ENCODE measurements around the gene PSMD13.
"Not testable (repeated sequence)": the region's sequence is repeated elsewhere in the genome, so short reads cannot be mapped to it uniquely, and the experiment has no call there.

PSMD13 gene

DNA sequence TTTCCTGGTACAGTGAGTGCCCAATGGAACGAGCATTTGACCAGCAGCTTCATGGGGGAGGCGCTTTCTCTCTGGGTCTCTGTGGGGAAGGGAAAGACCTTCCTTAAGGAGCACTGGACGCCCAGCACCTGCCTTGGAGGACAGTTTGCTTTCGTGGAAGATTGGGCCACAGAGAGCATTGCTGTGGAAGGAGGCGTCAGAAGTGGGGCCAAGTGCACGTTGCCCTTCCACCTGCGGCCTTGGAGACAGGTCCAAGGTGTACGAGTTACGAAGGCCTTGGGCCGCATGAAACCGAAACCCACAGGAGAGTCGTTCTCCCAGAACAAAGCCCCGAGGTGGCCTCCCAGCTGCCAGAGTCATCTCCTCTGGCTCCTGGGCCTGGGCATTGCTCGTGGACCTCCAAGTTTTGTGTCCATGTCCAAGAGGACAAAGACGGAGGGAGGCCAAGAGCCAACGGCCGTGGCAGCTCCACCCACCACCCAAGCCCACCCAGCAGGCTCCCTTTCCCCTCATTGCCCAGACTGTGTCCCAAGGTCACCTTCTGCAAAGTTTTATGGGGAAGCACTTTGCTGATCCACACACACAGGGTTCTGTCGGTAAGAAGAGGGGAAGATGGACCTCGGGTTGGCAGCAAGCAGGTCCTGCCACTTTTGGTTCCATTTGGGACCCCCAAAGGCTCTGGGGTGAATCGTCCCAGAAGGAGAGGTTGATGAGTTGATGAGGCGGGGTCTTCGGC is 35.6 kb downstream of the PSMD13 start:
- DNase-seq (ENCODE audit: low read depth in 2 of 2), result no peak

- no peak for DNase-seq (ENCODE audit: low read depth in 2 of 2)
Observed at GRCh38 chr11:272931-273198, 36.1 kb downstream of the PSMD13 start.

- DNase-seq (ENCODE audit: low read depth in 2 of 2), result no peak
Observed at GRCh38 chr11:276219-276618, 39.4 kb downstream of the PSMD13 start.

DNA sequence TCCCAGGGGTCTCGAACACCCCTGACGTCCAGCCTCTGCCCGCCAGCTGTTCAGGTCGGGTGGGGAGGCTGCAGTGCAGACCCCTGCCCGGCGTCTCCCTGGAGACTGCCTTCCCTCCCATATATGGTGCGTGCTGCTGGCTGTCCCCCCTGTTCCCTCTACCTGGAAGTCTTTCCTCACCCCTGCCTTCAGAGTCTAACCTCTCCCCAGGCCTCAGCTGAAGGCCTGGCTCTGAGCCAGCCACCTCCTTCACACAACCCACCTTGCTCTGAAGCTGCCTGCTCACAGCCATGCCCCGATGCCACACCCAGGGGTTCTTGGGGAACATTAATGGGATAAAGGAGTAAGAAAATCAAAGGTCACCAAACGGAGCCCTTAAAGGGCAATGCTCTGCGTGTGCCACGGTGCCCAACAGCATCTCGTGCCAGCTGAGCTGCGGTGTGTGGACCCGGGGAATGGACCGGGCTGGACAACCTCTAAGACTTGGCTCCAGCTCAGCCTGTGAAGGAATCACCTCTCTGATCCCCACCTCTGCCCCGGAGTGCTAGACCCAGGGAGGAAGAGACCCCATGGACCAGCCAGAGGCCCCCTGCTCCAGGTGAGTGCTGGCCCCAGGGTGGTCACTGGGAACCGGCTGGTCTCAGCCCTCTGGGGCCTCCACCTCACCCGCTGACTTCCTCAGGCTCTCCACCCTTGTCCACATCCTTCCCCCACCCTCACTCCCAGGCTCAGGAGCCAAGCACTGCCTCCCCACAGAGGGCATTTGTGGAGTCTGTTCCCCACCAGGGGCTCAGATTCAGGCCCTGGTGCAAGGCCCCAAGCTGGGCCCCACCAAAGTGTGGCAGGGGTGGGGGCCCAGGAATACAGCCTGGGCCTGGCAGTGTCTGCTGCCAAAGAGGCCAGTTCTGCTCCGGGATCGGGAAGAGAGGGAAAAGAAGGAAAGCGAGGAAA is 41.5 kb downstream of the PSMD13 start, which contains the start of gene NLRP6:
NLRP6 (plus strand) TSS at position 407 of the 951 bp plus-strand sequence; CDS start at position 570, 163 bp downstream.
- no peak for DNase-seq (ENCODE audit: low read depth in 2 of 2)

DNA sequence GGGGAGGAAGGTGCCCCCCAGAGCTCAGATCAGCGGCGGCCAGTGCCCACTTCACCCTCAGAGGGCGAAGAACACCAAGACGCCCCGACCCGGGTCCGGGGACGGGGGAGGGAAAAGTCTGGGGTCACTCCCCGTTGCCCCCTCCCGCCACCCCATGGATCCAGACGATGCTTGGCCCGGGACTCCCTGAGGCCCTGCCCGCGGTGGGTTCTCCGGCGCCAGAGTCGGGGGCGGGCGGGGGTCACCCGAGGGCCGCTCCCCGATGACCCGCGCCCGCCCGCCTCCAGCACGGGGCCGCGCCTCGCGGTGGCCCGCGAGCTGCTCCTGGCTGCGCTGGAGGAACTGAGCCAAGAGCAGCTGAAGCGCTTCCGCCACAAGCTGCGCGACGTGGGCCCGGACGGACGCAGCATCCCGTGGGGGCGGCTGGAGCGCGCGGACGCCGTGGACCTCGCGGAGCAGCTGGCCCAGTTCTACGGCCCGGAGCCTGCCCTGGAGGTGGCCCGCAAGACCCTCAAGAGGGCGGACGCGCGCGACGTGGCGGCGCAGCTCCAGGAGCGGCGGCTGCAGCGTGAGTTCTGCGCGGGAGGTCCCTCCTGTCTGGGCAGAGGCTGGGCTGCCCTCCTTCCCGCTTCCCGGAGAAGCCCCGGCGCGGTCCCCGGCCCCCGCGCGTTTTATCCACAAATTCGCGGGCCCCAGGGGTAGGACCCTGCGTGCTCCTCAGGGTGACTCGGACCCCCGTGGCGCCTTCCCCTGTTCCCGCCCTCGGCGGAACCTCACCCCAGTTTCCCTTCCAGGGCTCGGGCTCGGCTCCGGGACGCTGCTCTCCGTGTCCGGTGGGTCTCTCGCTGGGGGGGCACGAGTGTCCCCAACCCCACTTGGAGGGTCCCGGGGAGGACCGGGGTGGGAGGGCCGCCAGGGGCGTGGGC is 42.5 kb downstream of the PSMD13 start:
- no peak for DNase-seq (ENCODE audit: low read depth in 2 of 2)

DNA sequence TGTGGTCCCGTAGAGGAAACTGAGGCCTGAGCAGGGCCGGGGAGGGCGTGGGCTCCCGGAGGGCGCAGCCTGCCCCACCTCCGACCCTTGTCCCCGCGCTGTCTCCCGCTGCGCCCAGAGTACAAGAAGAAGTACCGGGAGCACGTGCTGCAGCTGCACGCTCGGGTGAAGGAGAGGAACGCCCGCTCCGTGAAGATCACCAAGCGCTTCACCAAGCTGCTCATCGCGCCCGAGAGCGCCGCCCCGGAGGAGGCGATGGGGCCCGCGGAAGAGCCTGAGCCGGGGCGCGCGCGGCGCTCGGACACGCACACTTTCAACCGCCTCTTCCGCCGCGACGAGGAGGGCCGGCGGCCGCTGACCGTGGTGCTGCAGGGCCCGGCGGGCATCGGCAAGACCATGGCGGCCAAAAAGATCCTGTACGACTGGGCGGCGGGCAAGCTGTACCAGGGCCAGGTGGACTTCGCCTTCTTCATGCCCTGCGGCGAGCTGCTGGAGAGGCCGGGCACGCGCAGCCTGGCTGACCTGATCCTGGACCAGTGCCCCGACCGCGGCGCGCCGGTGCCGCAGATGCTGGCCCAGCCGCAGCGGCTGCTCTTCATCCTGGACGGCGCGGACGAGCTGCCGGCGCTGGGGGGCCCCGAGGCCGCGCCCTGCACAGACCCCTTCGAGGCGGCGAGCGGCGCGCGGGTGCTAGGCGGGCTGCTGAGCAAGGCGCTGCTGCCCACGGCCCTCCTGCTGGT is 43.4 kb downstream of the PSMD13 start:
- DNase-seq (ENCODE audit: low read depth in 2 of 2), result no peak

- no peak for DNase-seq (ENCODE audit: low read depth in 2 of 2)
Observed at GRCh38 chr11:280706-281485, 44.1 kb downstream of the PSMD13 start.

- no peak for DNase-seq (ENCODE audit: low read depth in 2 of 2)
Observed at GRCh38 chr11:281486-282161, 44.8 kb downstream of the PSMD13 start.

DNA sequence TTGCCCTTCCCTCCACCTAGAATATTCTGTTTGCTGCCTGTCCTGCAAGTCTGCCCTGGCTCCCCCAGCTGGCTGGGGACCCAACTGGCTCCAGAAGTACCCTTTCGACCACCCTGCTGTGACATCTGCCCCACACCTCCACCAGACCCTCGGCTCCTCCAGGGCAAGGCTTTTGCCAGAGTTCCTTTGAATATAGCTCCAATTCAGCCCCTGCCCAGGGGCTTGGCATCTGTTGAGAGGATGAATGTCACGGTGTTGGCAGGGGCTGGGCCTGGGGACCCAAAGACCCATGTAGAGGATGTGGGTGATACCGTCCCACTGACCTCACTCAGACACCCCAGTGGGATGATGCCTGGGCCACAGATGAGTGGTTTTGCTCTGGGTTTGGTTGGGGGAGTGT is 45.4 kb downstream of the PSMD13 start:
- no peak for DNase-seq (ENCODE audit: low read depth in 2 of 2)

- no peak for DNase-seq (ENCODE audit: low read depth in 2 of 2)
Observed at GRCh38 chr11:282630-283360, 46.0 kb downstream of the PSMD13 start.

GRCh38 chr11:283405-284104 is 46.8 kb downstream of the PSMD13 start:
- DNase-seq (ENCODE audit: low read depth in 2 of 2), result no peak

- DNase-seq (ENCODE audit: low read depth in 2 of 2), result no peak
Observed at GRCh38 chr11:284105-285020, 47.6 kb downstream of the PSMD13 start.

GRCh38 chr11:285021-285893 is 48.5 kb downstream of the PSMD13 start:
- DNase-seq (ENCODE audit: low read depth in 2 of 2), result no peak

DNA sequence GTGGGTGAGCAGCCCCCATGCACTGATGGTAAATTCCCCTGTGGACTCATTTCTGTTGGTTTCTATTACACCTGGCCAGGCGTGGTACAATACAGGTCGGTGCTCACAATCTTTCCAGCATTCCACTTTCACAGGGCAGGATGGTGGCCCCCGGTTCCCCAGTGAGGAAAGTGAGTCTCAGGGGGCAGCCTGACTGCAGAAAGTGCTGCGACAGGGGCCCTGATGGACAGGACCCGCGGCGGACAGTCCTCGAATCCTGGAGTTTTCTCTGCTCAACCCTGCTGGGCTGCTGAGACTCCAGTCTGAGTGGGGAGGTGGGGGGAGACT is 49.1 kb downstream of the PSMD13 start:
- no peak for DNase-seq (ENCODE audit: low read depth in 2 of 2)

DNA sequence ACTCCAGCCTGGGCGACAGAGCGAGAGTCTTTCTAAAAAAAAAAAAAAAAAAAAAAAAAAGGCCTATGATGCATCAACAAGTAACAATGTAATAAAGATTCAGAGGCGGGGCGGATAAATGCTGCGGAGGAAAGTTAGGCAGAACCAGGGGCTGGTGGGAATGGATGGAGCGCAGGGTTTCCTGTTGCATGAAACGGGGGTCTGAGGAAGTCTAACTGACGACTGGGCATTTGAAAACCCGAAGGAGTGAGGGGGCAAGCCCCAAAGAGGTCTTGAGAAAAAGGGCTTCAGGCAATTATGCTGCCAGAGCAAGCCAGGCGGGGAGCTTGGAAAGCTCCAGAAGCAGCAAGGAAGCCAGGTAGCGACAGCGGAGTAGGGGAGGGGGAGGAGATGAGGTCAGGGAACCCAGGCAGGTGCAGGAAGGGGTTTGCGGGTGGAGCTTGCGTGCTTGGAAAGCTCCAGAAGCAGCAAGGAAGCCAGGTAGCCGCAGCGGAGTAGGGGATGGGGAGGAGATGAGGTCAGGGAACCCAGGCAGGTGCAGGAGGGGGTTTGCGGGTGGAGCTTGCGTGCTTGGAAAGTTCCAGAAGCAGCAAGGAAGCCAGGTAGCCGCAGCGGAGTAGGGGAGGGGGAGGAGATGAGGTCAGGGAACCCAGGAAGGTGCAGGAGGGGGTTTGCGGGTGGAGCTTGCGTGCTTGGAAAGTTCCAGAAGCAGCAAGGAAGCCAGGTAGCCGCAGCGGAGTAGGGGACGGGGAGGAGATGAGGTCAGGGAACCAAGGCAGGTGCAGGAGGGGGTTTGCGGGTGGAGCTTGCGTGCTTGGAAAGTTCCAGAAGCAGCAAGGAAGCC is 50.4 kb downstream of the PSMD13 start:
- DNase-seq (ENCODE audit: low read depth in 2 of 2), result not testable (repeated sequence)
